ENCODE data around the gene GOPC. TPM values are rescaled to one million over a fixed set of nuclear protein-coding genes. Genes with fewer than 3 reads are reported as not detected.

The GOPC gene
- total RNA-seq, 2 experiments from 2014 or later: 20.1 to 29.1 TPM

- peaks cover 95% of the 10 kb centered on the region for H3K36me3 ChIP-seq (ENCODE audit: insufficient read depth, low read length)
- ChIA-PET POLR2A (interaction anchor here (1.4 kb wide), 1 partner anchor 9 kb away, joined by 3 read pairs; no protein-coding TSS in a partner anchor), CTCF (ENCODE audit: unreplicated experiment) (no interaction called here)
These were observed 33.4 kb downstream of the GOPC start for GRCh38 chr6:117568831-117569410.

GRCh38 chr6:117568247-117568646, 34.1 kb downstream of the GOPC start:
- ChIA-PET POLR2A (interaction anchor here (1.4 kb wide), 1 partner anchor 10 kb away, joined by 3 read pairs; no protein-coding TSS in a partner anchor), CTCF (ENCODE audit: unreplicated experiment) (no interaction called here)
- DNase-seq (ENCODE audit: low spot score): no peak
- Histone ChIP-seq H3K27ac (ENCODE audit: low read depth, low read length, poor library complexity, severe bottlenecking) (no peak overlapping the region), H3K9me2 (ENCODE audit: insufficient read depth, low read length) (no peaks in the 10 kb centered on the region), H3K79me2 (ENCODE audit: insufficient read depth, low read depth, low read length) (no peaks in the 10 kb centered on the region), H3K4me1 (ENCODE audit: insufficient read depth, low read length, poor library complexity, severe bottlenecking) (no peaks in the 10 kb centered on the region), H3K4me2 (ENCODE audit: low read length) (no peak overlapping the region), H3K9me3 (ENCODE audit: low read length) (no peaks in the 10 kb centered on the region), H4K20me1 (ENCODE audit: insufficient read depth, low read length) (0 out of 2 replicates have a peak, but pooled peaks cover 6% of the 10 kb centered on the region), H2AFZ (ENCODE audit: low read length) (no peak overlapping the region), H3K4me3 (ENCODE audit: low read depth, low read length, poor library complexity, severe bottlenecking) (no peak overlapping the region), H3K36me3 (ENCODE audit: insufficient read depth, low read length) (peaks cover 95% of the 10 kb centered on the region)
- no TSS peak for BruUV-seq (replicated peaks)
- no peak for TF ChIP-seq EZH2phosphoT487 (IDR thresholded peaks at IDR 0.05; ENCODE audit: borderline replicate concordance, low read depth, low read length)
- TF ChIP-seq CTCF (conservative IDR thresholded peaks at IDR 0.05; ENCODE audit: low read length): no peak
- intact Hi-C loops (cut with micrococcal nuclease; ENCODE audit: unreplicated experiment): no loop called here

More at GRCh38 chr6:117568831-117569410, 33.4 kb downstream of the GOPC start:
- no TSS peak for BruUV-seq (replicated peaks)
- H3K4me1 ChIP-seq (ENCODE audit: insufficient read depth, low read length, poor library complexity, severe bottlenecking): no peaks in the 10 kb centered on the region
- no peak for TF ChIP-seq CTCF (conservative IDR thresholded peaks at IDR 0.05; ENCODE audit: low read length)
- TF ChIP-seq EZH2phosphoT487 (IDR thresholded peaks at IDR 0.05; ENCODE audit: borderline replicate concordance, low read depth, low read length): no peak
- no peak overlapping the region for H3K27ac ChIP-seq (ENCODE audit: low read depth, low read length, poor library complexity, severe bottlenecking)
- no peak overlapping the region for H3K4me2 ChIP-seq (ENCODE audit: low read length)
- no peaks in the 10 kb centered on the region for H3K79me2 ChIP-seq (ENCODE audit: insufficient read depth, low read depth, low read length)
- intact Hi-C loops (cut with micrococcal nuclease; ENCODE audit: unreplicated experiment): no loop called here
- no peak overlapping the region for H2AFZ ChIP-seq (ENCODE audit: low read length)
- DNase-seq (ENCODE audit: low spot score): no peak
- H3K9me3 ChIP-seq (ENCODE audit: low read length): no peaks in the 10 kb centered on the region
- H4K20me1 ChIP-seq (ENCODE audit: insufficient read depth, low read length): 0 out of 2 replicates have a peak, but pooled peaks cover 6% of the 10 kb centered on the region
- H3K4me3 ChIP-seq (ENCODE audit: low read depth, low read length, poor library complexity, severe bottlenecking): no peak overlapping the region
- H3K9me2 ChIP-seq (ENCODE audit: insufficient read depth, low read length): no peaks in the 10 kb centered on the region

- Histone ChIP-seq H3K36me3 (ENCODE audit: insufficient read depth, low read length) (peaks cover 90% of the 10 kb centered on the region), H2AFZ (ENCODE audit: low read length) (no peak overlapping the region), H3K9me3 (ENCODE audit: low read length) (no peaks in the 10 kb centered on the region), H3K79me2 (ENCODE audit: insufficient read depth, low read depth, low read length) (no peaks in the 10 kb centered on the region), H3K4me2 (ENCODE audit: low read length) (no peak overlapping the region), H3K27ac (ENCODE audit: low read depth, low read length, poor library complexity, severe bottlenecking) (no peak overlapping the region), H4K20me1 (ENCODE audit: insufficient read depth, low read length) (0 out of 2 replicates have a peak, but pooled peaks cover 6% of the 10 kb centered on the region), H3K4me1 (ENCODE audit: insufficient read depth, low read length, poor library complexity, severe bottlenecking) (no peaks in the 10 kb centered on the region), H3K4me3 (ENCODE audit: low read depth, low read length, poor library complexity, severe bottlenecking) (no peak overlapping the region), H3K9me2 (ENCODE audit: insufficient read depth, low read length) (no peaks in the 10 kb centered on the region)
- ChIA-PET CTCF (ENCODE audit: unreplicated experiment) (no interaction called here), POLR2A (interaction anchor here (1.2 kb wide), 1 partner anchor 38 kb away, joined by 4 read pairs; the partner anchor contains the start of gene GOPC)
- intact Hi-C loops (cut with micrococcal nuclease; ENCODE audit: unreplicated experiment): no loop called here
- no peak for DNase-seq (ENCODE audit: low spot score)
- no peak for TF ChIP-seq EZH2phosphoT487 (IDR thresholded peaks at IDR 0.05; ENCODE audit: borderline replicate concordance, low read depth, low read length)
- no peak for TF ChIP-seq CTCF (conservative IDR thresholded peaks at IDR 0.05; ENCODE audit: low read length)
- BruUV-seq (replicated peaks): no TSS peak
These were observed 37.6 kb downstream of the GOPC start for GRCh38 chr6:117564681-117565080.
